ENCODE data around the gene DYSF.

DNA sequence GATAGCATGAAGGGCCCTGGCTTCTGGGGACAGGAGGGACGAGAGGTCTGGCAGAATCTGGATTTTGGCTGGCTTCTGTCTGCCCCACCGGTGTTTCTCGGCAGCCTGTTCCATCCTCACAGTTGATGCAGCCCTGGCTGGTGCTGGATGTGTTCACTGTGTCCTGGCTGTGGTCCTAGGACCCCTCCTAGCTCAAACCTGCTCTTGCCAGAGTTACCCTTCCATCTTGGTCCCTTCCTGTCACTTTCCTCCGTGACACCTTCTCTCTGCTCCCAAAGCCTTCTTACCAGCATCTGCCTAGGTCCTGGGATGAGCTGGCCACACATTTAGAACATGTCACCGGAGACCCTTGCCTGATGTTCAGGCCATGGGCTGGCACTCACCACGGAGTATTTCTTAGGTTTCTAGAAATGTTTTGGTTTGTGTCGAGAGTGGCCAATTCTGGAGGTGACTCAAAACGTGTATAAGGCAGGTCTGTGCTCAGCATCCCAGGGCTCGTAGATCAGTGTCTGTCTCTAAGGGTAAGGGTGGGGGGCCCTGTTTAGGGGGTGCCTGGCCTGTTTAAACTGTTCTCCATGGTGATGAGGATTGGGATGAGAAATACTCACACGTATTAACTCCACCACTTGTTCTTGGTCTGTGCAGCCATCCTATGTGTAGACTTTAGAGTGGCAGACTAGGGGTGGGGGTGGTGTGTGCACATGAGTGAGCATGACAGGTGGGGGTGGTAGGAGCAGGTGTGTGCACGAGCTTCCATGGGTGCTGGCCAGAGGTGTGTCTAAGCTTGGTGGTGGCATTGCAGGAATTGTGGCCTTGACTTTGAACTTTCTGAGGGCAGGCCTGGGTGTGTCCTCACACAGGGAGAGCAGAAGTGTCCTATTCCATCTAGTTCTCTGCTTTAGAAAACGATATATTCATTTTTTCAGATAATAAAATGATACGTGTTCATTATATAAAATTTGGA, 162.7 kb downstream of the DYSF start:
- TF ChIP-seq POLR2A (IDR thresholded peaks at IDR 0.05; ENCODE audit: borderline replicate concordance, extremely low read depth, insufficient read depth, insufficient read length) (no peak), ZNF274 (IDR thresholded peaks at IDR 0.05; ENCODE audit: low read depth, low read length) (no peak), EZH2phosphoT487 (IDR thresholded peaks at IDR 0.05; ENCODE audit: borderline replicate concordance) (no peak), EZH2 (IDR thresholded peaks at IDR 0.05) (no peak), SRF (IDR thresholded peaks at IDR 0.05; ENCODE audit: low read depth) (no peak), POLR2AphosphoS5 (IDR thresholded peaks at IDR 0.05; ENCODE audit: low read depth, low read length) (no peak), RAD21 (IDR thresholded peaks at IDR 0.05; ENCODE audit: low read depth) (no peak), JUND (IDR thresholded peaks at IDR 0.05) (no peak)
- TF ChIP-seq, protein P1, sequence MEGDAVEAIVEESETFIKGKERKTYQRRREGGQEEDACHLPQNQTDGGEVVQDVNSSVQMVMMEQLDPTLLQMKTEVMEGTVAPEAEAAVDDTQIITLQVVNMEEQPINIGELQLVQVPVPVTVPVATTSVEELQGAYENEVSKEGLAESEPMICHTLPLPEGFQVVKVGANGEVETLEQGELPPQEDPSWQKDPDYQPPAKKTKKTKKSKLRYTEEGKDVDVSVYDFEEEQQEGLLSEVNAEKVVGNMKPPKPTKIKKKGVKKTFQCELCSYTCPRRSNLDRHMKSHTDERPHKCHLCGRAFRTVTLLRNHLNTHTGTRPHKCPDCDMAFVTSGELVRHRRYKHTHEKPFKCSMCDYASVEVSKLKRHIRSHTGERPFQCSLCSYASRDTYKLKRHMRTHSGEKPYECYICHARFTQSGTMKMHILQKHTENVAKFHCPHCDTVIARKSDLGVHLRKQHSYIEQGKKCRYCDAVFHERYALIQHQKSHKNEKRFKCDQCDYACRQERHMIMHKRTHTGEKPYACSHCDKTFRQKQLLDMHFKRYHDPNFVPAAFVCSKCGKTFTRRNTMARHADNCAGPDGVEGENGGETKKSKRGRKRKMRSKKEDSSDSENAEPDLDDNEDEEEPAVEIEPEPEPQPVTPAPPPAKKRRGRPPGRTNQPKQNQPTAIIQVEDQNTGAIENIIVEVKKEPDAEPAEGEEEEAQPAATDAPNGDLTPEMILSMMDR (IDR thresholded peaks at IDR 0.05 in 2 of 3, conservative IDR thresholded peaks at IDR 0.05 in 1 of 3; ENCODE audit: borderline replicate concordance in 1 of 3, insufficient read depth in 1 of 3, low read depth in 2 of 3, low read length in 2 of 3) = no peak
